NCI-H82 treated with DMSO at 0.1 percent for 48 hours (cell line): ENCODE results near the gene HNF1B.
"Not testable (repeated sequence)": the region's sequence is repeated elsewhere in the genome, so short reads cannot be mapped to it uniquely, and the experiment has no call there.

Experiments used
- DNase-seq: peaks from one replicate; lab custom pipeline; 2025; ENCODE audit not compliant: unreplicated experiment; lab: John Stamatoyannopoulos, UW

Gene HNF1B

DNA sequence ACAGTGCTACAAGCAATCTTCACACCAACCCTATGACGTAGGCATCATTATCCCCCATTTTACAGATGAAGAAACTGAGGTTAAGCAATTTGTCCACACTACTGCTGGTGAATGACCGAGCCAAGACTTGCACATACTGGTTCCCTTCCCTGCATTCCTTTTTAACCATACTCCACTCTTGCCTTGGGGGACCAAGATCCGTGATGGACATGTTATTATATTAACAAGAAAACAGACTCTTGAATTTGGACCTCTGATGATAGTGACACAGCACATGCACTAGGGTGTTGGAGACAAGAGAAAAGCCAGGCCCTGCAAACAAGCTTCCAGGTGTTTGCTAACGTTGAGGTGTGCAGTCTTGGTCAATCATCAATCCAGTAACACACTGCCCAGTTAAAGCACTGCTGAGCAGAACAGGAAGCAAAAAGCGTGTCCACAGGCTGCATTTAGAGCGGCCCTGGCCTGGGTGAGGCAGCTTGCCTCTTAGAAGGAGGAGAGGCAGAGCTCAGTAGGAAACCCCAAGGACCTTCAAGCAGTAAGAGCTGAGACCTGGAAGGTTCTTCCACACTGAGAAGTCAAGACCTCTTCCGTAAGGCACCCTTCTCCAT lies 36.7 kb downstream of the HNF1B start:
- DNase-seq: no peak

DNA sequence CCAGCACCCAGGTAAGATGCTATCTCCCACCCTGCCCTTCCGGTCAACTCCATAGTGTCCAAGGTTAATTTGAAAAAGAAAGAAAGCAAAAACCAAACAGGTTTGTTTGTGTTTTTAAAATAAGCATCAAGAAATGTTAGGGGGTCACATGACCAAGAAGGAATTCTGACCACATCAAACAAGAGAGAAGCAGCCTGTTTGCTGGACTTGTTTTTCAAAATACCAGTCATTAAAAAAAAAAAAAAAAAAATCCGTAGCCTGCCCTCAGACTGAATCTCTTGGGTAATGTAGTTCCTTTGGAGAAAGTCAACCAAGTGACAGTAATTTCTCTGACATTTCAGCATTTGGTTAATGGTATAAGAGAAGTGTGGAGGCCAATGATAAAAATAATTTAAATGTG lies 38.4 kb downstream of the HNF1B start:
- no peak for DNase-seq

DNA sequence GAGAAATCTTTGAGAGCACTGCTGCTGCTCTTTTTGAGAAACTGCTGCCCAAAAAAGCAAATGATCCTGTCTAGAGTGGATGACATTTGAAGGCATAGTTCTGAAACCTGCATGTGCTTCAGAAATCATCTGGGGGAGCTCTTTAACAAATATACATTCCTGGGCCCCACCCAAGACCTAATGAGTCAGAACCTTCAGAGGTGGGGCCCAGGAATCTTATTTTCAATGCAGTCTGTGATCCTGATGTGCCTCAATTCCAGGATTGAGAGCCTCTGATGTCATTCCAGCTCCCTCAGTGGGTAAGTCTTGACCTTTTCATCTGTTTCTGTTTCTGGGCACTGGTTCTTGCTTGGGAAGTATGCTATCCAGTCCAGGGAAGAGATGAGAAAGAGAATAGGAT lies 42.3 kb downstream of the HNF1B start:
- no peak for DNase-seq

DNA sequence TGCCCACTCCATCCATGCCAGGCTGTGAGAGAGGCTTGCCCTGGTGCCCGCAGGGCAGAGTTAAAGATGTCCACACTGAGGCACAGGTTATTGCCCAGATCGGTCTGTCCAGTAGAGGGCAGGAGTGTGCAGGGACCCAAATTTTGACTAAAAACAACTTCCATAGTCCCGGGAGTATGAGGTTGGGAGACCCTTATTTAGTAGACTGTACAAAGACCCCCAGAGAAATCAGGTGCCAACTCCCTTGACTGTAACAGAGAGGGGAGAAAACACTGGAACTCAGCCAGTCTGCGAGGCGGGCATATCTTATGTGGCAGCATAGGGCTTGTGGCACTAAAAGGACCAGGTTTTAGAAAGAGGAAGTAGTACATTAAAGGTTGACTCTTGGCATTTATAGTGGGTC lies 43.4 kb downstream of the HNF1B start:
- no peak for DNase-seq

DNA sequence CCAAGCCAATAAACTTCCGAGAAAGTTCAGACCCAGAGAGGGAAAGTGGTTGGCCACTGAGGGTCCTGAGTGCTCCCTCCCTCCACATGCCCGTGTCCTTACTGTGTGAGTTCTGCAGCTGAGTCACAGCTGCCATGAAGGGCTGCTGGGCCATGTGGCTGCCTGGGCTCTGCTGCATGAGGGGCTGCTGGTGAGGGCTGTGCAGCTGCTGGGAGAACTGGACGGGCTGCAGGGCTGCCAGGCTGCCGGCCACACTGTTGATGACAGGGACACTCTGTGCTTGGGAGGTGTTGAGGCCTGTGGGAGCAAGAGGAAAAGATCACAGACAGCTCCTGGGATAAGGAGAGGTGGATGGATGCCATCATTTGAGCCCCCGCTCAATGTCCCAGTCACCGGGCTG lies 44.0 kb downstream of the HNF1B start:
- no peak for DNase-seq

DNA sequence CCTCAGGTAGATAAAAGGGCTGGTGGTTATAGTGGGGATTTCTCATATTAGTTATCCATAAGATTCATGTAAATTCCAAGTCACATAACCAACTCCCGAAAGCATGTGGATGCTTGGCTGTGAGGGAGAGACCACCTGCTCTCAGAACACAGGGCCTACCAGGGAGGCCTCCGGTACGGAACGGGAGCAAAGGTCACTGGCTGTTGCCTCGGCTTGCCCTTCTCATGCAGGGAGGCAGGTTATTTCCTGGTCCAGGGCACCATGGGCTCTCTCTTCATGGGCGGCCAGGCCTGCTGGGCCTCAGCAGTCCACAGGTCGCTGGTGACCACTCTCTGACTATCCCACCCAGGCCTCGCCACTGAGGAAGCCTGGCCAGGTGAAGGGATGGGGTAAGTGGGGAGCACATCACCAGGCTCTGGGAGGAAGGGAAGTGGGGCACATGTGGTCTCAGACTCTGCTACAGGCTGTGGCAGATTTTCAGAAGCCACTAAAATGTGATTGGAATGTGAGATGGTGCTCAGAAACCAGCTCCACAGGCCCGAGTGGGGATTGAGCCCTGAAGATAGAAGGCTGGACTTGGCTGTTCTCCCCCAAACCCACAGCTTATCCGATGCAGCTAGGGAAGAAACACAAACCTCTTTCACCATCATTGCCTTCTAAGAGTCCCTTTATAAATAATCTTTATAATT lies 45.4 kb downstream of the HNF1B start:
- no peak for DNase-seq

DNA sequence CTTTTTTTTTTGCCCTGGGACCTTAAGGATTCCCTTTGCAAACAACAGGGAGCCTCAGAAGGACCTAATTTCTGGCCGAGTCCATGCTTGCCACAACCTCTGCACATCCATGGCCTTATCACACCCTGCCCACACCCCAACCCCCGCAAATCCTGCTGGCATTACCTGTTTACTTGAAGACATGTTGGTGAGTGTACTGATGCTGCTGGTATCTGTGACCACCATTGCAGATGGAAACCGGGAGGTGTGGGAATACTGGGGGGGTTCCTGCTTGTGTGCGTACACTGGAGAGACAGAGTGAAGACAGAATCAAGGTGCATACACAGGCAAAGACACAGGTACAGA lies 46.0 kb downstream of the HNF1B start:
- DNase-seq: no peak

DNA sequence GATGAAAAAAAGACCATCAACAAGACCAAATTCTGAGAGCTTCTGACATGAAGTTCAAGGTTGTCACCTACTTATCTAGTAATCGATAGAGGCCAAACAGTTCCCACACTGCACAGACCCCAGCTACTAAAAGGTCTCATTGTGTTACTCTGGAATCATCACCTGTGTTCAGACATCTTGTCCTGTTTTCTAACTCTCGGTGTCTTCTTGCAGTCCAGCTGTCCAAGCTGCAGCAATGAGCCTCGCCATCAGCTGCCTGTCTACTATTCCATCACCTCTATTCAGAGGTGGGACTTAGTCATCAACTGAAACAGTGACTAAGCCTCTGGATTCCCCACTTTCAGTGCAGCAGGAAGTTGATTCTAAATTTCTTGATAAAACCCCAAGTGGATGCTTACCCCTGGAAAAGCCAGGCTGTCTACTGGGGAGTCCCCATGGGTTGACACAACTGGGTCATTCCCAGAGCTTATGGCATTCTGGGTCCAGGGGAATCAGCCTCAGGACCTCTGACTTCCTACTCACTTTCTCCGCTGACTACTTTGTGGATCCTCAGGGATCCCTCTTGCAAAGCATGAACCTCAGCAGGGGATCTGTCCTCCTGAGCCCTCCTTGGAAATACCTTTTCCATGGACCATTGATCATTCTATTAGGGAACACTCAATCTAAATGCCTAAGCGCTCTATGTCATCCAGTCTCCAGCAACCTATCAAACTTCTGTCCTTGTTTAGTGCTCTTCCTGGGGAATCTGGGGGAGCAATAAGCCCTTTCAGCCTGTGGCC lies 46.5 kb downstream of the HNF1B start:
- DNase-seq: no peak

DNA sequence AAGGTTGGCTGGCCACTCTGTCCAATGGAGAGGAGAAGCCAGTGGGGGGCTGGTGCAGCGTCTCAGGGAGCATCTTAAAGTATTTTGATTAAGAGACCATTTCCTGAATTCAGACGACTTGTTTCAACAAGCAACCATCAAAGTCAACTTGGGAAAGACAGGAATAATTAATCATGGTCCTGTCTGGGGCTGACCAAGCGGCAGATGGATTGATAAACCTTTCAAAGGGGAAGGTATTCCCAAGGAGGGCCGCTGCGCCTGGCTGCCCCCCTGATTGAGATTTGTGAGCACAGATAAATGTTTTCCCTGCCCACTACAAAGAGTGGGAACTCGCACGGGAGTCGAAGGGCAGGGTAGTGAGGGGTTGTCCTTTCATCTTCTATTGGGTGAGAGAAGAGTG lies 47.5 kb downstream of the HNF1B start:
- DNase-seq: no peak

DNA sequence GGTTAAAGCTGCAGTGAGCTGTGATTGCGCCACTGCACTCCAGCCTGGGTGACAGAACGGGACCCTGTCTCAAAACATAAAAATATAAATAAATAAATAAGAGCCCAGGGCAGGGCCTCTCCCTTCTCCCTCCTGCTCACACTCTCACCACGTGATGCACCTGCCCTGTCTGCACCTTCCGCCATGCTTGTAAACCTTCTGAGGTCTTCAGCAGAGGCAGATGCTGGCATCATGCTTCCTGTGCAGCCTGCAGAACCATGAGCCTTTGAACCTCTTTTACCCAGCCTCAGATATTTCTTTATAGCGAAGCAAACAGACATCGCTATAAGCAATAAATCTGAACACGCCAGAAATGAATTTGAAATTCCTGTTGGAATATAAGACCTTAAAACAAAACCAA lies 48.5 kb downstream of the HNF1B start:
- DNase-seq: no peak

DNA sequence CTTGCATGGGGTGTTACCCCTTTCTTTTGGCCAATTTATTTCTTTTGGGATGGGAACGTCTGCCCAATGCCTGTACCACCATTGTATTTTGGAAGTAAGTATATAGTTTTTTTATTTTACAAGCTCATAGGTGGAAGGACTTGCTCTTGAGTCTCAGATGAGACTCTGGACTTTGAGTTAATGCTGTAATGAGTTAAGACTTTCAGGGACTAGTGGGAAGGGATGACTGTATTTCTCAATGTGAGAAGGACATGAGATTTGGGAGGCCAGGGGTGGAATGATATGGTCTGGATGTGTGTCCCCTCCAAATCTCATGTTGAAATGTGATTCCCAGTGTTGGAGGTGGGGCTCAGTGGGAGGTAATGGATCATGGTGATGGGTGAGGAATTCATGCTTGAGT lies 49.1 kb downstream of the HNF1B start:
- no peak for DNase-seq

DNA sequence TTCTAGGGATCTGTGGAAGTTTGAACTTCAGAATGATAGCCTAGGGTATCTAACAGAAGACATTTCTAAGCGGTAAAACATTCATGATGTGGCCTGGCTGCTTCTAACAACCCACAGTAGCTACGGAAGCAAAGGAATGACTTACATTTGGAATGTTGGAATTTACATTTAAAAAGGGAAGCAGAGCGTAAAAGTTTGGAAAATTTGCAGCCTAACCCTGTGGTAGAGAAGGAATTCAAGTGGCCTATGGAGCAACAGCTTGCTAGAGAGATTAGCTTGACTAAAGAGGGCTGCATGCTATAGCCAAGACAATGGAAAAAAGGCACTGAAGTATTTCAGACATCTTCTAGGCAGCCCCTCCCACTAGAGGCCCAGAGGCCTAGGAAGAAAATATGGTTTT lies 50.1 kb downstream of the HNF1B start:
- DNase-seq: no peak

DNA sequence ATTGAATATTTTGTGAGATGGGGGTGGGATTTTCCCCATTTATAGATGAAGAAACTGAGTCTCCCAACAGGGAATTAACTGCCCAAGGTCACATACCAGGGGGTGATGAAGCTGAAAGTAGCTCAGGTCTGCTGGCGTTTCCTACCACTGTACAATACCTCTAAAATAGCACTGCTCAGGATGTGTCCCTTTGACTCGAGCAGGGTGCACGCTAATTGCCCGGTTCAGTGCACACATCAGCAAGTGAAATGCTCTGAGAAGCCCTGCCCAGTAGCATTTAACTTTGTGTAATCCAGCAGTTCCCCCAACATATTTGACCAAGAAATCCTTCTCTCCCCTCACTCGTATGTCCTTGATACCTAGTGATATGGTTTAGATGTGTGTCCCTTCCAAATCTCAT lies 51.5 kb downstream of the HNF1B start:
- no peak for DNase-seq

DNA sequence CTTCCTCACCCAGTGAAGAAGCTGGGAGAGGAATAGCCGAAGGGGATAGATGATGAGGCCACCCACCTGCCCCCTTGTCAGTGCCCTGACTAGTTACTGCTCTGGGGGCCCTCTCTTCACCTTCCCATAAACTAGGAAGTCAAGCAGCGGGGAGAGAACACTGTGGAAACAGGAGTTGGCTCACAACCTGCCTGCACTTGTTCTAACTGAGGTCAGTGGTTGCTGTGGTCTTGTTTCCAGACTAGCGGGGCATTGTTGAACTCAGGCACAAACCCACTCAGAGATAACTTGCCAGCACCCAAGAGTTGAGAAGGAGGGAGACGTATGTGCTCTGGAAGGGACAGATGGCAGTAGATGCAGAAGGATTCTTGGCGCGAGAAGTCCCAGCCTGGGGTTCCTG lies 53.1 kb downstream of the HNF1B start:
- no peak for DNase-seq

DNA sequence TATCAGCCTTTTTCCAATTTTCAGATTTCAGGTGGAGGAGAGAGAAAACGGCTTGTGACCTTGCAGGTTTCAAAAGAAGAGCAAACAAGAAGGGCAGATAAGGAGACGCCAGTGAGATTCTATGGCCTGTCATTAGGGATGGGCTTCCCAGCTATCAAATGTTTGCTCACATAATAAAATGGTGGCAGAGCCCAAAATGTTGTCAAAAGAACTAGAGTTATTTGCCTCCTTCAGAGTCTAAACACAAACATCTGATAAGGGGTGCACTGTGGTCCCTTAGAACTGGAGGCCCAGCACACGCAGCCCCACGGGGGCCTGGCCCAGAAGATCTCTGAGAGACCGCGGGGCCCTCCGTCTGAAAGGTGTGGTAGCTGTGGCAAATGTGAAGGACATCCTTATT lies 55.5 kb downstream of the HNF1B start:
- DNase-seq: no peak

DNA sequence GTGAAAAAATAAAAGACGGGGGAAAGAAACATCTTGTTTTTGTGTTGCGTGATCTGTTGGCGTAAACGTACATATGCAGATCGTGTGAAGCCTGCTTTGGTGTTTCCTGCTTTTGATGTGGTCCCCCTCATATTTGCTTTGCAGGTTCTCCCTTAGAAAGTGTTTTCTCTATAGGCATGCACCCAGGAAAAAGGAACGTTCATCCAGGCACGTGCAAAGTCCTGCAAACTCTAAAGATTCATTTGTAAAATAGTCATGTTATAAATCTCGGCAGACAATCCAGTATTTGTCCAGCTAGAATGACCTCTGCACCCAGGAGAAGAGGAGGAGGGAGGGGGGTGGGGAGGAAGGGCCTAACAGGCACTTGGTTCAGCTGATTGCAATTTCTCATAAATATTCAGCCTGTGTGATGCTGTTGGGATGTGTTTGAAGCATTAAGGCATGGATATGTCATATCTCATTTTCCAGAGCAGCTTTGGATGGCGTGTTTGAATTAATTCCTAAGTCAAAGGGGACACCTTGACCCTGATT lies 61.3 kb downstream of the HNF1B start:
- DNase-seq: no peak

DNA sequence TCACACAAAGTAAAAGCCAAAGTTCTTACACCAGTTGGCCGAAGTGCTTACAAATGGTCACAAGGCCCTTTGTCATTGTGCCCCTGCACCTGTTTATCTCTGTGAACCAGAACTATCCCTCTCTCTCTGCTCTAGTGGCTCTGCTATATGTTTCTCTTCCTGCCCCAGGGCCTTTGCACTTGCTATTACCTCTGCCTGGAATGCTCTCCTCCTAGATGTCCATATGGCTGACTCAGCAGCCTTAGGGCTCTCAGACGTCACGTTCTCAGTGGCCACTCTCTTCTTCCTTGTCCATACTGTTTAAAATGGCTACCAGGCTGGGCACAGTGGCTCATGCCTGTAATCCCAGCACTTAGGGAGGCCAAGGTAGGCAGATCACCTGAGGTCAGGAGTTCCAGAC lies 62.9 kb downstream of the HNF1B start:
- DNase-seq: no peak

DNA sequence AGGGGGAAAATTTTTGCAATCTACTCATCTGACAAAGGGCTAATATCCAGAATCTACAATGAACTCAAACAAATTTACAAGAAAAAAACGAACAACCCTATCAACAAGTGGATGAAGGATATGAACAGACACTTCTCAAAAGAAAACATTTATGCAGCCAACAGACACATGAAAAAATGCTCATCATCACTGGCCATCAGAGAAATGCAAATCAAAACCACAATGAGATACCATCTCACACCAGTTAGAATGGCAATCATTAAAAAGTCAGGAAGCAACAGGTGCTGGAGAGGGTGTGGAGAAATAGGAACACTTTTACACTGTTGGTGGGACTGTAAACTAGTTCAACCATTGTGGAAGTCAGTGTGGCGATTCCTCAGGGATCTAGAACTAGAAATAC lies 64.9 kb downstream of the HNF1B start:
- DNase-seq: not testable (repeated sequence)

DNA sequence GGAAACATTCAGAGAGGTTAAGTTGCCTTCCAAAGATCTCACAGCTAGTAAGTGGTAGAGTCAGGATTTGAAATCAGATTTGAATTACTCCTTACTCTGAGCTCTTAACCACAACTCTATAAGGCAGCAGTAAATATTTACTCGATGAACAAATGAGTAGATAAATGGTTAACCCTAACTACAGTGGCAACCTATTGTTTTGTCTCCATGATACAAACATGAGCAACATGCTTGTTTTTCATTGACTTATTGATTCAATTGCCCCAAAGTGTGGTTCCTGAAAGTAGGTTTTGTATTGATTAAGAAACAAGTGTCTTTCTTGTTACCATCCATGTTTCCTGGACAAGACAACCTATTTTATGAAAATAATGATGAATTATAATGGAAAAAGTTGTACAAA lies 66.8 kb downstream of the HNF1B start:
- no peak for DNase-seq

DNA sequence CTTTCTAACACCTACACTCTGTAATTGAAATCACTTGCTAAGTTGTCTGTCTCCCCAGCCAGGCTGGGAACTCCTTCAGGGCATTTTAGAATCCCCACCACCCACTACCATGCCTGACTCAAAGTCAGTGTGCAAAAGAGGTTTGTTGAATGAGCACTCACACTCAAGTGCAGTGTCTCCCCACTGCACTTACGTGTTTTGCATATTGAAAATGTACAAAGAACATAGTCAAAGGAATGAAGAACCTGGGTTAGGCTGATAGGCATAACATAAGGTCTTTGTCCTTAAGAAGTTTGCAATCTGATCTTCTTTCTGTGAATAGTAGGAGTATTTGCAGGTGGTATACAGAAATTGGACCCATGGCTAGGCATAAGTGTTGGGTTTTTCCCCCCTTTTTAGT lies 67.8 kb downstream of the HNF1B start:
- no peak for DNase-seq

DNA sequence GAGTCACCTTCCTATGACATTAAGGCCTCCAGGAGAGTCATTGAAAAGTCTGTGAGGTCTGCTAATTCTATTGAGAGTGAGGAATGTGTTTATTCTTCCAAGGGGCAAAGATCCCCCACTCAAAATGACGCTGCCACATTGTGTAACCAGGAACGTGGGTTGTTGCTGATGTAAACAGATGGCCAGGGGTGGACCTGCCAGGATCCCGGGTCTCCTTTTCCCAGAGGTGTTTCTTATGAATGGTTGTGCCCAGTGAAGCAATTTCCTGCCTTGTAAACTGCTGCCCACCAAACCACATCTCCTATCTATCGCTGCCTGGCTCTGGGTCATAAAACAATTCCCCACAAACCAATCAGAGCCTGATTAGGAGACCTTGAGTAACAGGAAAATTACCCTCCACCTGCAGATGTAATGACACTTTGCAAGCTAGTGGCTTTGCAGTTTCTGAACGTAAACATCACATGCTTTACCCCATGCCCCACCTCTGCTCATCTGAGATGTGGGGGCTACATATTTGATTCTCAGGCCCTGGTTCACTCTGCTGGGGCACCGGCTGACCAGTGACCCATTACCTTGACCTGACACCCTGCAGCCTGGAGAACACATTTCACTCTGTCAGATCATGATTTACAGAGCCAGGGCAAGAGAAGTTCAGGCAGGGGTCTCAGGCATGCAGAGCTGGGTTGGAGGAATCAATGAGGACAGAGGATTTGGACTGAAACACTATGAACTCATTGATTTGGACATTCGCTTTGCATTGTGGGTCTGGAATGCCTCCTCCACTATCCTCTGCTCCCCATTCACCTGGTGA lies 68.5 kb downstream of the HNF1B start:
- no peak for DNase-seq
